Measurements from ENCODE around the gene GOPC. TPM values are rescaled to one million over a fixed set of nuclear protein-coding genes. Genes with fewer than 3 reads are reported as not detected.

GOPC gene
- total and polyA plus RNA-seq, 2 donors (not counting 1 experiment from before 2014, with no cell fraction given) = 8.9 to 26.7 TPM

DNA sequence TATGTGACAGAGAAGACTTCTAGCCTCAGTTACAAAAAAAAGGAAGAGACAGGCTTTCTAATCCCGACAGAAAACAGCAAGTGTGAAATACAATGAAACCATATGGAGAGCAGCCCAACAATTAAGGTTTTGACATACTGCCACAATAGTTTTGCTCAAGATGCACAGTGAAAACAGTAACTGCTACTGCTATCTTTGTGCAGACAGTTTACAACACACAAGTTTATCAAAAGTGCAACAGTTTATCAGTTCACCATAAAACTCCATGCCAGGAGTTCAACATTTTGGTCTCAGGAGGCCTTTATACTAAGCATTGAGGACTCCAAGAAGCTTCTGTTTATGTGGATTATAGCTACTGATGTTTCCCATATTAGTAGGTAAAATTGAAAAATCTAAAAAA lies 37.6 kb downstream of the GOPC start:
- H3K36me3 ChIP-seq (replicated peaks in 1 of 2; ENCODE audit: control extremely low read depth in 1 of 2, control insufficient read depth in 1 of 2, extremely low read depth in 1 of 2, insufficient read depth in 2 of 2, low read length in 1 of 2) = peaks cover 19 to 52% of the 10 kb centered on the region in 2 experiments
- DNase-seq (no peak), ATAC-seq (ENCODE audit: low read depth) (no peak)
- POLR2A ChIA-PET = no interaction called here
- H3K27ac Mint-ChIP-seq = no peak overlapping the region
- TF ChIP-seq, protein P1, sequence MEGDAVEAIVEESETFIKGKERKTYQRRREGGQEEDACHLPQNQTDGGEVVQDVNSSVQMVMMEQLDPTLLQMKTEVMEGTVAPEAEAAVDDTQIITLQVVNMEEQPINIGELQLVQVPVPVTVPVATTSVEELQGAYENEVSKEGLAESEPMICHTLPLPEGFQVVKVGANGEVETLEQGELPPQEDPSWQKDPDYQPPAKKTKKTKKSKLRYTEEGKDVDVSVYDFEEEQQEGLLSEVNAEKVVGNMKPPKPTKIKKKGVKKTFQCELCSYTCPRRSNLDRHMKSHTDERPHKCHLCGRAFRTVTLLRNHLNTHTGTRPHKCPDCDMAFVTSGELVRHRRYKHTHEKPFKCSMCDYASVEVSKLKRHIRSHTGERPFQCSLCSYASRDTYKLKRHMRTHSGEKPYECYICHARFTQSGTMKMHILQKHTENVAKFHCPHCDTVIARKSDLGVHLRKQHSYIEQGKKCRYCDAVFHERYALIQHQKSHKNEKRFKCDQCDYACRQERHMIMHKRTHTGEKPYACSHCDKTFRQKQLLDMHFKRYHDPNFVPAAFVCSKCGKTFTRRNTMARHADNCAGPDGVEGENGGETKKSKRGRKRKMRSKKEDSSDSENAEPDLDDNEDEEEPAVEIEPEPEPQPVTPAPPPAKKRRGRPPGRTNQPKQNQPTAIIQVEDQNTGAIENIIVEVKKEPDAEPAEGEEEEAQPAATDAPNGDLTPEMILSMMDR (IDR thresholded peaks at IDR 0.05) = no peak
- no peak for TF ChIP-seq EZH2 (IDR thresholded peaks at IDR 0.05; ENCODE audit: borderline replicate concordance, insufficient read depth, low read depth, low read length, poor library complexity, severe bottlenecking)
- H3K79me2 ChIP-seq (ENCODE audit: control insufficient read depth, insufficient read depth, low read length) = no peaks in the 10 kb centered on the region
- no peaks in the 10 kb centered on the region for H3K9me3 ChIP-seq (ENCODE audit: control extremely low read depth in 1 of 3, control insufficient read depth in 2 of 3, insufficient read depth in 1 of 3, low read length in 2 of 3)
- H3K4me3 ChIP-seq (ENCODE audit: control extremely low read depth in 1 of 5, extremely low read depth in 1 of 5, insufficient read depth in 1 of 5, low read depth in 2 of 5, low read length in 4 of 5) = no peak overlapping the region
- intact Hi-C loops (cut with micrococcal nuclease) = no loop called here
- no peaks in the 10 kb centered on the region for H3K4me1 Mint-ChIP-seq
- no peak overlapping the region for H3K4me3 Mint-ChIP-seq
- H3K27me3 ChIP-seq (replicated peaks in 1 of 4; ENCODE audit: control extremely low read depth in 1 of 4, control insufficient read depth in 3 of 4, insufficient read depth in 4 of 4, low read length in 3 of 4) = no peaks in the 10 kb centered on the region
- no peak overlapping the region for H2AFZ ChIP-seq (ENCODE audit: insufficient read depth, low read depth, low read length, poor library complexity, severe bottlenecking)
- no peaks in the 10 kb centered on the region for H3K9me3 Mint-ChIP-seq (ENCODE audit: insufficient read depth)
- H3K27me3 Mint-ChIP-seq = no peaks in the 10 kb centered on the region
- CTCF ChIA-PET = no interaction called here
- no peaks in the 10 kb centered on the region for H3K4me1 ChIP-seq (ENCODE audit: control insufficient read depth in 2 of 2, insufficient read depth in 2 of 2, low read length in 2 of 2)
- no peaks in the 10 kb centered on the region for H4K20me1 ChIP-seq (ENCODE audit: control insufficient read depth, insufficient read depth, low read length, poor library complexity, severe bottlenecking)
- no peak overlapping the region for H3K9ac ChIP-seq (ENCODE audit: low read length)
- 86% methylated on average over 1 of the region's 1 CpG for WGBS (ENCODE audit: insufficient coverage)
- no peak overlapping the region for H3K4me2 ChIP-seq (replicated peaks; ENCODE audit: low read depth, low read length, poor library complexity, severe bottlenecking)
- H3K27ac ChIP-seq (ENCODE audit: low read length in 2 of 2) = no peak overlapping the region

DNA sequence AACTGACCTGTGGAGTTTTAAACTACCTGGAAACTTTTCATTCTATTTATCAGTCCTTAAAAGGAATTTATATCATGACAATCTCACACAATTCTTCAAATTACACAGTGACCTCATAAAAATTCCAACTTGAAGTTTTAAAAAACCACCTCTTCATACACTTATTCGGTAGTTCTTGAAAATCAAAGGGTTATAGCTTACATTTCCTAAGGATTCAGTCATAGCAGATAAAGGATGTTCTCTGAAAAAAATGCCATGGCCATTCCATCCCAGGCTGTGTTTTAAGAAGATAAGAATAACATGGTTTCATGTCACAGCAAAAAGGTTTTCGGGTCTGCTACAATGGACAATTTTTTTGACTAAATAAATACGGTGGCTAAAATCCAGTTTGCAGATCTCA lies 41.2 kb downstream of the GOPC start:
- CTCF ChIA-PET = no interaction called here
- Mint-ChIP-seq H3K27ac (no peak overlapping the region), H3K4me1 (no peaks in the 10 kb centered on the region), H3K9me3 (ENCODE audit: insufficient read depth) (no peaks in the 10 kb centered on the region), H3K27me3 (no peaks in the 10 kb centered on the region), H3K4me3 (no peak overlapping the region)
- no peak overlapping the region for H3K4me3 ChIP-seq (ENCODE audit: control extremely low read depth in 1 of 5, extremely low read depth in 1 of 5, insufficient read depth in 1 of 5, low read depth in 2 of 5, low read length in 4 of 5)
- no peak overlapping the region for H2AFZ ChIP-seq (ENCODE audit: insufficient read depth, low read depth, low read length, poor library complexity, severe bottlenecking)
- TF ChIP-seq, protein P1 (IDR thresholded peaks at IDR 0.05) = no peak
- no peak for TF ChIP-seq EZH2 (IDR thresholded peaks at IDR 0.05; ENCODE audit: borderline replicate concordance, insufficient read depth, low read depth, low read length, poor library complexity, severe bottlenecking)
- DNase-seq (no peak), ATAC-seq (ENCODE audit: low read depth) (no peak)
- intact Hi-C loops (cut with micrococcal nuclease) = no loop called here
- H4K20me1 ChIP-seq (ENCODE audit: control insufficient read depth, insufficient read depth, low read length, poor library complexity, severe bottlenecking) = no peaks in the 10 kb centered on the region
- 100% methylated on average over 1 of the region's 3 CpGs for WGBS (ENCODE audit: insufficient coverage)
- peaks cover 9 to 27% of the 10 kb centered on the region in 2 experiments for H3K36me3 ChIP-seq (replicated peaks in 1 of 2; ENCODE audit: control extremely low read depth in 1 of 2, control insufficient read depth in 1 of 2, extremely low read depth in 1 of 2, insufficient read depth in 2 of 2, low read length in 1 of 2)
- no peak overlapping the region for H3K27ac ChIP-seq (ENCODE audit: low read length in 2 of 2)
- POLR2A ChIA-PET = no interaction called here
- H3K27me3 ChIP-seq (replicated peaks in 1 of 4; ENCODE audit: control extremely low read depth in 1 of 4, control insufficient read depth in 3 of 4, insufficient read depth in 4 of 4, low read length in 3 of 4) = no peaks in the 10 kb centered on the region
- no peaks in the 10 kb centered on the region for H3K4me1 ChIP-seq (ENCODE audit: control insufficient read depth in 2 of 2, insufficient read depth in 2 of 2, low read length in 2 of 2)
- no peaks in the 10 kb centered on the region for H3K79me2 ChIP-seq (ENCODE audit: control insufficient read depth, insufficient read depth, low read length)
- H3K9ac ChIP-seq (ENCODE audit: low read length) = no peak overlapping the region
- H3K4me2 ChIP-seq (replicated peaks; ENCODE audit: low read depth, low read length, poor library complexity, severe bottlenecking) = no peak overlapping the region
- H3K9me3 ChIP-seq (ENCODE audit: control extremely low read depth in 1 of 3, control insufficient read depth in 2 of 3, insufficient read depth in 1 of 3, low read length in 2 of 3) = no peaks in the 10 kb centered on the region
